Lower lobe of right lung (tissue), 2 donors: Measurements from ENCODE around the gene MIS12. TPM values are rescaled to one million over a fixed set of nuclear protein-coding genes. Genes with fewer than 3 reads are reported as not detected.

ENCODE experiments used
- ATAC-seq, 2 donors: fragments of 200-7000 bp; cut with Tn5 transposase; one replicate each; pipeline ENCODE4 v1.9.1; 2020 to 2022; ENCODE audit warnings: mild to moderate bottlenecking in 2 of 2, moderate library complexity in 2 of 2
- DNase-seq: peaks from one replicate; pipeline ENCODE4 v3.0.0-alpha.2; 2020
- H3K27ac ChIP-seq: fragments of 200-600 bp; one replicate; pipeline ENCODE4 v1.8.0; 2022
- H3K27me3 ChIP-seq: fragments of 200-600 bp; one replicate; pipeline ENCODE4 v1.8.0; 2022; ENCODE audit warnings: low read depth
- H3K36me3 ChIP-seq: fragments of 200-600 bp; one replicate; pipeline ENCODE4 v1.8.0; 2022; ENCODE audit warnings: mild to moderate bottlenecking
- H3K4me1 ChIP-seq: fragments of 200-600 bp; one replicate; pipeline ENCODE4 v1.8.0; 2022
- H3K4me3 ChIP-seq: fragments of 200-600 bp; one replicate; pipeline ENCODE4 v1.8.0; 2022; ENCODE audit warnings: mild to moderate bottlenecking
- H3K9me3 ChIP-seq: fragments of 200-600 bp; one replicate; pipeline ENCODE4 v1.8.0; 2022
- intact Hi-C: fragments of 100-400 bp; cut with DNase I; formaldehyde crosslinking; loops from one replicate; pipeline ENCODE4 v1.11.0; 2022
- long read RNA-seq: library from polyadenylated mRNA; unstranded; transcript quantifications from one replicate; pipeline ENCODE4 v2.0.0, GENCODE V29; 2021
- total RNA-seq: library from RNA; stranded (reverse); fragmentation: NEBNext Ultra II Directional; extraction: Animal tissue kit (Norgen Biotek cat#: 25700); gene quantifications from one replicate; pipeline ENCODE4 v1.2.1, GENCODE V29; 2021
- TF ChIP-seq, protein P1 (sequence below): fragments of 200-600 bp; IDR thresholded peaks from one replicate; pipeline ENCODE4 v1.8.0; 2022; ENCODE audit warnings: antibody characterized with exemption, mild to moderate bottlenecking
- donor health status: DM: no; HTN: yes; CAD: no; lungs with severe emphysema.

The MIS12 gene, protein sequence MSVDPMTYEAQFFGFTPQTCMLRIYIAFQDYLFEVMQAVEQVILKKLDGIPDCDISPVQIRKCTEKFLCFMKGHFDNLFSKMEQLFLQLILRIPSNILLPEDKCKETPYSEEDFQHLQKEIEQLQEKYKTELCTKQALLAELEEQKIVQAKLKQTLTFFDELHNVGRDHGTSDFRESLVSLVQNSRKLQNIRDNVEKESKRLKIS
- total RNA-seq = 16.1 TPM
- long read RNA-seq, transcript MIS12-206 (3 exons, 2,691 nt) = major isoform, 6 of 17 reads
- long read RNA-seq, transcript MIS12-202 (2 exons, 2,204 nt) = minor isoform, 5 of 17 reads
- long read RNA-seq, partial matches to known transcripts = 0 of 17 reads
- long read RNA-seq, other reads (novel, unspliced or antisense) = 5 of 17 reads

DNA sequence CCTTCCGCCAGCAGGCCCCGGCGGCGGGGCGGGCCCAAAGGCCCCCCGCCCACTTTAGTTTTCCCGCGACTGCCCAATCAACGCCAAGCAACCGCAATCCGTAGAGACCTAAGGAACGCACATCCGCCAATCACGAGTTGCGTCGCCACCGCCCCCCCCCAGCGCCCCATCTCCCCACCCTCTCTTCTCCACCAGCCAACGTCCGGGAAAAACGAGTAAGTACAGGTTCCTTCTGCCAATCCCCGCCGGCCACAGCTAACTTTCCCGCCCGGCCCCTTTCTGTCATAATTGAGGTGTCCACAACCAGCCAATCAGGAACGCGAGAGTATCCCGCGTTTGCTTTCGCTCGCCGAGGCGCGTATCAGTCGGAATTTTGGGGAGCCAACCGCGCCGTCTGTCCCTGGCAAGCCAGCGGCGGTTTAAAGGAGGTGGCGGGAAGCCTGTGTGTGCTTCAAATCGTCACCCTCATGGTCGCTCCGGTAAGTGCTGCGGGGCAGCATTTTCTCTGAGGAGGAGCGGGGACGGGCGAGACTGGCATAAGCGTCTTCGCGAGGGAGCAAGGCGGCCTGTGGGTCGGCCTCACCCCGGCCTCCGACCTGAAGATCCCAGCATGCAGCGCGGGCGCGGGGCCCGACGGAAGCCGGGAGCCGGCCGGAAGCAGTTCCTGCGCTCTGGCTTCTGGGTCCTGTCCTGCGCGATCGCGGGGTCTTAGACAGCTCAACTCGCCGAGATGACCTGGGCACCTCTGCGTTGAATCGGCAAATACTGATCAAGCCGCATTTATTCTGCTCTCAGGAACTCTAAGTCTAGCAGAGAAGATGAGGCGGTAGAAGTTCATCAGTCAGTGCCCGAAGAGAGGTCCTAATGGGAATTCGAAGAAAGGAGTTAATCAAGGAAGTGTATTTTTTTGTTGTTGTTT is at the start of gene MIS12:
TSS of gene MIS12 (plus strand) at position 361 of the 919 bp plus-strand sequence. CDS start 2,297 bp downstream, outside the sequence.
- DNase-seq (peak; percentile 98), ATAC-seq (peak; percentile 98 to 99)
- no peaks in the 10 kb centered on the region for H3K27me3 ChIP-seq
- H3K27ac ChIP-seq = peak within 1 kb of the TSS; percentile 99
- intact Hi-C loops = no loop called here
- peaks cover 29% of the 10 kb centered on the region for H3K4me1 ChIP-seq
- peaks cover 61% of the 10 kb centered on the region for H3K36me3 ChIP-seq
- H3K9me3 ChIP-seq = no peaks in the 10 kb centered on the region
- H3K4me3 ChIP-seq = peak within 1 kb of the TSS; percentile 94
- TF ChIP-seq, protein P1, sequence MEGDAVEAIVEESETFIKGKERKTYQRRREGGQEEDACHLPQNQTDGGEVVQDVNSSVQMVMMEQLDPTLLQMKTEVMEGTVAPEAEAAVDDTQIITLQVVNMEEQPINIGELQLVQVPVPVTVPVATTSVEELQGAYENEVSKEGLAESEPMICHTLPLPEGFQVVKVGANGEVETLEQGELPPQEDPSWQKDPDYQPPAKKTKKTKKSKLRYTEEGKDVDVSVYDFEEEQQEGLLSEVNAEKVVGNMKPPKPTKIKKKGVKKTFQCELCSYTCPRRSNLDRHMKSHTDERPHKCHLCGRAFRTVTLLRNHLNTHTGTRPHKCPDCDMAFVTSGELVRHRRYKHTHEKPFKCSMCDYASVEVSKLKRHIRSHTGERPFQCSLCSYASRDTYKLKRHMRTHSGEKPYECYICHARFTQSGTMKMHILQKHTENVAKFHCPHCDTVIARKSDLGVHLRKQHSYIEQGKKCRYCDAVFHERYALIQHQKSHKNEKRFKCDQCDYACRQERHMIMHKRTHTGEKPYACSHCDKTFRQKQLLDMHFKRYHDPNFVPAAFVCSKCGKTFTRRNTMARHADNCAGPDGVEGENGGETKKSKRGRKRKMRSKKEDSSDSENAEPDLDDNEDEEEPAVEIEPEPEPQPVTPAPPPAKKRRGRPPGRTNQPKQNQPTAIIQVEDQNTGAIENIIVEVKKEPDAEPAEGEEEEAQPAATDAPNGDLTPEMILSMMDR = no peak

DNA sequence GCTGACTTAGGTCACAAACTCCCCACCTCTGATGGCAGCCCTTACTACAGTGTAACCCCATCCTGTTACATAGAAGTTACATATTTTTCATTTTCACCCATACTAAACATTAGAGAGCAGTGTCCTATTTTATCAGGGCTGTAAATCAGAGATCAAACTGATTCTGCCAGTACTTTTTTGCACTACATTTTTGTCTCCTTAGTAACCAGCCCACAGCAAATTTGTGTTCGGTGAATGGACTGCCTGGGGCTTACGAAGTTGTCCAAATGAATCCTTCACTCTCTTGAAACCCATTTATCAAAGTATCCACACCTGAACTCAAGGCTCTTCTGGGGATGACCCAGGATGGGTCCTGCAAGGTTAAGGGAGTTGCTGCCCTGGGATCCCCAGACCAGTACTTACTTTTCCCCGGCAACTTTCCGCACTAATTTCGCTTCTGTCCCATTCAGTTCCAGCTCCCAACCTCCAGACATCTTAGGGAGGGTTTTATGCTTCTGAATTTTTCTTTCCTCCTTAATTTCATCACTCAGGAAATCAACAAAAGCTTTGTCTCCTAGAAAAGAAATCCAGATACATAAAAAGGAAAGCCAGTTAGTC is 48.5 kb upstream of the MIS12 start:
- Histone ChIP-seq H3K27ac (peak overlapping the region; percentile 86), H3K27me3 (no peaks in the 10 kb centered on the region), H3K4me3 (peak overlapping the region; percentile 92), H3K36me3 (peaks cover 54% of the 10 kb centered on the region), H3K9me3 (no peaks in the 10 kb centered on the region), H3K4me1 (peaks cover 20% of the 10 kb centered on the region)
- ATAC-seq = no peak
- TF ChIP-seq, protein P1 = no peak
- DNase-seq = no peak
- intact Hi-C loops = no loop called here

DNA sequence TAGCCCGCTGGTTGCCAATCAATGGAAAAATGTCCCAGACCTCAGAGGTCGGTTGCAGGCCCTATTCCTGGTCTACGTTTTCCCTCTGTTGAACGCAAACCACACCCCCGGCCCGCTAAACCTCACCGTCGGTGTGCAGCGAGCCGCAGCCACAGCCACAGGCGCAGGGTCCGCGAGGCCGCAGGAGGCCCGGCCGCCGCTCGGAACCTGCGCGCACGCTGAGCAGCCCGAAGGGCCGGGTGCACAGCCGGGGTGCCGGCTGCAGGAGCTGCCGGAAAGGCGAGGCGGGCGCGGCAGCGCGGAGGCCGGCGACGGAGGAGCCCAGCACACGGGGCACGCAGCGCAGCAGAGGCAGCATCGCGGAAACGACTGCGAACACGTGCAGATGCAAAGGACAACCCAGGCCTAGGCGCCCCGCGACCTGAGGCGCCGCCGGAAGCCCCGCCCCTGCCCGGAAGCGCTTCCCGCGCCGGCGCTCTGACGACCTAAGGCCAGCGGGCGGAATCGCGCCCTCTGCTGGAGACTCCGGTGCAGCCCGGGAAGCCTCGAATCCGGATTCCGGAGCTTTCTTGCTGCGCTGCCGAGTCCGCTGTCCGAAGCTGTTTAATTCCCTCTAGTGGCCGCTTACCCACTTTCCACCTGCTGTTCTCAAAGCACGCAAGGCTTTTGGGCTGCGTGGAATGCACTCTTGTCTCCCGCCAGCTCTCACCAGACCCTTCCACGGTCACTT is 47.5 kb upstream of the MIS12 start, which contains the start of gene C1QBP:
TSS of gene C1QBP (minus strand) at position 440 of the 730 bp plus-strand sequence. CDS start at position 358, 82 bp downstream.
- ATAC-seq = peak; percentile 98 to 99
- TF ChIP-seq, protein P1 = peak; percentile 100
- H3K27ac ChIP-seq = peak within 1 kb of the TSS; percentile 86
- peaks cover 20% of the 10 kb centered on the region for H3K4me1 ChIP-seq
- DNase-seq = peak; percentile 94
- H3K36me3 ChIP-seq = peaks cover 54% of the 10 kb centered on the region
- intact Hi-C loops = no loop called here
- peak within 1 kb of the TSS; percentile 92 for H3K4me3 ChIP-seq
- H3K9me3 ChIP-seq = no peaks in the 10 kb centered on the region
- H3K27me3 ChIP-seq = no peaks in the 10 kb centered on the region

DNA sequence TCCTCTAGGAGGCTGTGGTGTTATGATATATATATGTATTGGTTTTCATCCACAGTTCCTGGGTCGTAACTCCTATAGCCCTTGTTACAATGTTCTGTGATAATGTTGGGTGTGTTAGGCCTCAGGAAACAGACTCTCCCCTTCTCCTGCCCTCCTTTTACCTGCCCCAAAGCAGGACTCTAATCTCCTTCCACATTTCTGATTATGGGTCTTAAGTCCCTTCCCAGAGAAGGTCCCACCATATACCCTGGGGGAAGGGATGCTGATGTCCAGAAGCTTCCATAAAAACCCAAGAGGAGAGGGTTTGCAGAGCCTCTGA is 47.0 kb upstream of the MIS12 start:
- peak overlapping the region; percentile 86 for H3K27ac ChIP-seq
- peak overlapping the region; percentile 92 for H3K4me3 ChIP-seq
- no peaks in the 10 kb centered on the region for H3K27me3 ChIP-seq
- H3K36me3 ChIP-seq = peaks cover 54% of the 10 kb centered on the region
- intact Hi-C loops = no loop called here
- H3K9me3 ChIP-seq = no peaks in the 10 kb centered on the region
- peaks cover 20% of the 10 kb centered on the region for H3K4me1 ChIP-seq
- DNase-seq (no peak), ATAC-seq (peak in 1 of 2 donors; percentile 1)
- TF ChIP-seq, protein P1 = peak; percentile 48

DNA sequence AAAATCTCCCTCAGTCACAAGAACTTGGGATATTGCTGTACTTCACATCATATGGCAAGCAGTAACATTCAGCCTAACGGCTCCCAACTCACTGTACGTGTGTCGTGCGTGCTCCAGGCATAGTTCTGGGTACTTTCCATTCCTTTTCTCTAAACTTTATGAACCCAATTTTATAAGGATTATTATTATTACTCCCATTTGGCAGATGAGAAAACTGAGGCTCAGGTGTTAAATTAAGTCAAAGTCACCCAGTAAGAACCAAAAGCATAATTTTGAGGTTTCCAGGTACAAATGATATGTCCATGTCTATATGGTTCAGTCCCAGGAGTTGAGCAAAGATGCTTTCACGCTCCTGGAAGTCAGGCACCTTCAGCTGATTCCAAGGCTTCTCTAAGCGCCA is 42.6 kb upstream of the MIS12 start:
- H3K9me3 ChIP-seq = no peaks in the 10 kb centered on the region
- intact Hi-C loops = no loop called here
- TF ChIP-seq, protein P1 = no peak
- H3K27ac ChIP-seq = no peak overlapping the region
- H3K36me3 ChIP-seq = peaks cover 63% of the 10 kb centered on the region
- DNase-seq (no peak), ATAC-seq (no peak)
- no peak overlapping the region for H3K4me3 ChIP-seq
- H3K4me1 ChIP-seq = peaks cover 5% of the 10 kb centered on the region
- no peaks in the 10 kb centered on the region for H3K27me3 ChIP-seq
